ENCODE measurements around the gene ST3GAL6. TPM values are rescaled to one million over a fixed set of nuclear protein-coding genes. Genes with fewer than 3 reads are reported as not detected.

The ST3GAL6 gene
- total and polyA plus RNA-seq, 2 of the 4 experiments (the other 2 are of a cell fraction), result 0.36 to 0.99 TPM

- Histone ChIP-seq H3K23ac (ENCODE audit: low read depth, low read length) (no peak overlapping the region), H4K91ac (ENCODE audit: insufficient read depth, low read depth, low read length) (no peak overlapping the region), H3K56ac (ENCODE audit: extremely low read depth, insufficient read depth, low read length) (no peak overlapping the region), H4K20me1 (ENCODE audit: insufficient read depth, low read length) (no peaks in the 10 kb centered on the region), H3K9me1 (ENCODE audit: insufficient read depth, low read length) (no peaks in the 10 kb centered on the region), H2BK20ac (ENCODE audit: low read depth, low read length) (no peak overlapping the region), H3K14ac (replicated peaks; ENCODE audit: low read depth, low read length) (no peak overlapping the region), H2BK120ac (ENCODE audit: low read depth, low read length) (no peak overlapping the region), H3K79me1 (ENCODE audit: low read depth in 1 of 2, low read length in 2 of 2) (no peaks in the 10 kb centered on the region), H2BK15ac (ENCODE audit: low read depth, low read length) (no peak overlapping the region), H4K5ac (ENCODE audit: low read depth, low read length) (no peak overlapping the region), H3K4me2 (ENCODE audit: low read depth, low read length) (no peak overlapping the region), H3K4ac (ENCODE audit: low read depth, low read length) (no peak overlapping the region), H3K27ac (ENCODE audit: insufficient read depth, low read length) (no peak overlapping the region), H2AFZ (replicated peaks; ENCODE audit: low read length, poor library complexity) (no peak overlapping the region), H3K4me1 (ENCODE audit: control insufficient read depth, insufficient read depth, low read length) (no peaks in the 10 kb centered on the region), H3K9me3 (ENCODE audit: control insufficient read depth, insufficient read depth, low read length) (no peaks in the 10 kb centered on the region), H3K27me3 (ENCODE audit: control insufficient read depth, insufficient read depth, low read length) (no peaks in the 10 kb centered on the region), H3K4me3 (ENCODE audit: insufficient read depth, low read depth, low read length) (no peak overlapping the region), H3K18ac (ENCODE audit: low read depth, low read length) (no peak overlapping the region), H2BK5ac (ENCODE audit: low read depth, low read length, poor library complexity, severe bottlenecking) (no peak overlapping the region), H4K8ac (ENCODE audit: low read depth in 2 of 2, low read length in 2 of 2) (no peak overlapping the region), H3K9ac (ENCODE audit: low read depth, low read length) (no peak overlapping the region), H3K36me3 (ENCODE audit: control insufficient read depth, insufficient read depth, low read length) (no peaks in the 10 kb centered on the region), H2AK5ac (ENCODE audit: low read depth, low read length) (no peak overlapping the region), H2AK9ac (replicated peaks; ENCODE audit: low read depth, low read length, poor library complexity) (no peak overlapping the region)
- TF ChIP-seq FOS (IDR thresholded peaks at IDR 0.05; ENCODE audit: low read depth, low read length) (no peak), SMC3 (IDR thresholded peaks at IDR 0.05; ENCODE audit: low read depth, low read length) (no peak), NFE2L2 (IDR thresholded peaks at IDR 0.05; ENCODE audit: low read depth, low read length) (no peak), CEBPB (IDR thresholded peaks at IDR 0.05; ENCODE audit: low read depth, low read length) (no peak), USF2 (IDR thresholded peaks at IDR 0.05; ENCODE audit: low read depth, low read length) (no peak), CTCF (conservative IDR thresholded peaks at IDR 0.05; ENCODE audit: low read depth, low read length) (no peak), MAFK (IDR thresholded peaks at IDR 0.05; ENCODE audit: low read depth, low read length) (no peak), ELK1 (IDR thresholded peaks at IDR 0.05; ENCODE audit: borderline replicate concordance, low read depth, low read length) (no peak), POLR2A (IDR thresholded peaks at IDR 0.05; ENCODE audit: low read depth, low read length) (no peak), RCOR1 (IDR thresholded peaks at IDR 0.05; ENCODE audit: insufficient replicate concordance, low read length) (no peak), MAZ (IDR thresholded peaks at IDR 0.05; ENCODE audit: borderline replicate concordance, low read depth, low read length) (no peak), RFX5 (IDR thresholded peaks at IDR 0.05; ENCODE audit: low read depth, low read length) (no peak), RAD21 (IDR thresholded peaks at IDR 0.05; ENCODE audit: low read length) (no peak), BHLHE40 (IDR thresholded peaks at IDR 0.05; ENCODE audit: low read depth, low read length) (no peak), CHD1 (IDR thresholded peaks at IDR 0.05; ENCODE audit: low read depth, low read length) (no peak), MXI1 (IDR thresholded peaks at IDR 0.05; ENCODE audit: borderline replicate concordance, low read depth, low read length) (no peak)
- ATAC-seq (ENCODE audit: low read depth), result no peak
- CTCF ChIA-PET, result no interaction called here
- POLR2A ChIA-PET (ENCODE audit: unreplicated experiment), result no interaction called here
- intact Hi-C loops (cut with micrococcal nuclease), result no loop called here
- WGBS, 2 experiments (ENCODE audit: extremely low coverage in 2 of 2, insufficient read length in 1 of 2), result no CpG with 5 or more reads among the region's 2 CpGs
- in situ Hi-C loops (cut with MboI; ENCODE audit: low sequenced_read_pairs), result no loop called here
- no peak for DNase-seq
- dilution Hi-C loops (cut with HindIII; ENCODE audit: low sequenced_read_pairs, unreplicated experiment), result no loop called here
- BruUV-seq (replicated peaks), result no TSS peak
Measured at GRCh38 chr3:98768961-98769360, 5.8 kb downstream of the ST3GAL6 start.

Data from IMR-90 (cell line).